ENCODE data around the gene AOC2.

Gene AOC2

GRCh38 chr17:42844271-42844670 is at the start of gene AOC2:
Gene AOC2 (plus strand): TSS chr17:42844580. CDS start chr17:42844627, 47 bp downstream.
- DNase-seq, result no peak

DNA sequence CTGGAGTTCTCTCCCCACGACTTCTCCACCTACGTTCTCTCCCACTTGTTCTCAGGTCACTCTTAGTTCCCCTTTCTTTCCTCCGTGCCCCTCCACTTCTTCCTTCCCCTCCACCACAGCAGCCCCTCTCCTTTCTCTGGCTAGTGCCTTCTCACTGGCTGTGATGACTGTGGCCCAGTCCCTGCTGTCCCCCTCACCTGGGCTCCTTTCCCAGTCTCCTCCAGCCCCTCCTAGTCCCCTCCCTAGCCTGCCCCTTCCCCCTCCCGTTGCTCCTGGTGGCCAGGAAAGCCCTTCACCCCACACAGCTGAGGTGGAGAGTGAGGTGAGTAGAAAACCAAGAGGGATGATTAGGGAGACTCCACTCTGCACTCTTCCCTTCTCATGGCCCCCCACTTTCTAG is 49.3 kb upstream of the AOC2 start:
- DNase-seq, result no peak

DNA sequence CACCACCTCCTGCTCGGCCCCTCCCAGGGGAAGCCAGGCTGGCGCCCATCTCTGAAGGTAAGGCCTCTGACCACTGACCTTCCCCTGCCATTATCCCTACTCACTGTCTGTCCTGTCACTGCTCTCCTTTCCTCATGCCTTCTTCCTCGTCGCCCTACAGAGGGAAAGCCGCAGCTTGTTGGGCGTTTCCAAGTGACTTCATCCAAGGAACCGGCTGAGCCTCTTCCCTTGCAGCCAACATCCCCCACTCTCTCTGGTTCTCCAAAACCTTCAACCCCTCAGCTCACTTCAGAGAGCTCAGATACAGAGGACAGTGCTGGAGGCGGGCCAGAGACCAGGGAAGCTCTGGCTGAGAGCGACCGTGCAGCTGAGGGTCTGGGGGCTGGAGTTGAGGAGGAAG is 48.9 kb upstream of the AOC2 start:
- DNase-seq, result no peak

DNA sequence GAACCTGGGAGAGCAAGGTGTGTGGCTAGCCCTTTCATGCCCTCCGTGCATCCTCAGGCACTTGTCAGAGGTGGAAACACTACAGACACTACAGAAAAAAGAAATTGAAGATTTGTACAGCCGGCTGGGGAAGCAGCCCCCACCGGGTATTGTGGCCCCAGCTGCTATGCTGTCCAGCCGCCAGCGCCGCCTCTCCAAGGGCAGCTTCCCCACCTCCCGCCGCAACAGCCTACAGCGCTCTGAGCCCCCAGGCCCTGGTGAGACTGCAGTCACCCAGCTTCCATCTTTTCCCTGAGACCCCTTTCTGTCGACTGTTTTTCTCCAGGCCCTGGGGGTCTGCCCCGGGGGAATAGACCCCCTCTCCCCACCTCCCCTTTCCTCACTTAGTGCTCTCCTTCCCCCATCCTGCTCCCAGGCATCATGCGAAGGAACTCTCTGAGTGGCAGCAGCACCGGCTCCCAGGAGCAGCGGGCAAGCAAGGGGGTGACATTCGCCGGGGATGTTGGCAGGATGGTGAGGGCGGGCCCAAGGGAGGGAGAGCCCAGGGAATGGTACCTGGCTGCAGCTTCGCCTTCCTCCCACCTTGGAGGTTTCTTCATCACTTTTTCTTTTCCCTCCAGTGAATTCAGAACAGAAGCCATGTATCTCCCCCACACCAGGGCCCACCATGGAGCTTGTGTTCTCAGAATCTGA is 48.2 kb upstream of the AOC2 start:
- DNase-seq, result no peak

DNA sequence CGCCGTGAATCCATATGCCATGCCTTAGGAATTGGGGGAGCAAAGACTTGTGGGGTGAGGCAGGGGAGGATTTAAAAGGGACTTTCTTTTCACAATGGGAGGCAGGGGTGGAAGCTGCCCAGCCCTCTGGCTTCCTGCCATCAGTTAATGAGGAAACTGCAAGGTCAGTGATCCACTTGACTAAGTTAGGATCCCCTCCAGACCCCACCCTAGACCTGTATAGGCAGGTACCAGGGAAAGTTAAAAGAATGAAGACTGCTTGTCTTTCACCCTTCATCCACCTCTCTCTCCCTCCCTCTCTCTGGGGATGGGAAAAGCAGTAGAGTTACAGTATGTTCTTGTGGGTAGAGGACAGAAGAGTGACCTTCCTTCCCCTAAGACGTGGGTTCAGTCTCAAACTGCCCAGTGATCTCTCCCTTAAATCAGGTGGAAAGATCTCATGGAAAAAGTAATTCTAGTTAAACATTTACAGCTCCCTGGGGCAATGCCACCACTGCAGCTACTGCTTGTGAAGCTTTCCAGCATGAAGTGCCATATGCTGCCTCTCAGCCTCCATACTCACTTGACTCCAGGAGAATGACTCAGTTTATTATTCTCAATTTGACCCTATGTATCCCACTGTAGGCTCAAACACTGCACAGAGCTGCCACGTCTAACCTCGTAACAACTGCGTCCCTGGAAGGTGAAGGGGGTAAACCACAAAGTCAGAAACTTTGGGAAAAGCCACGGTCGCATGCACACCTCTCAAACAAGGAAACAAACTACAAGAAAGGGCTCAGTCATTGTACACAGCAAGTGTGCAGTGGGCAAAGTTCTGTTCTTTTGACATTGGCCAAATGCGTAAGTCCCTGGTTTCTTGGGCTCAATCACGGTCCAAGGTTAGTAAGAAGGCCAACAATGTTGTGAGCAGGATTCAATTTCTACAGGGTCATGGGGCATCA is 47.0 kb upstream of the AOC2 start:
- DNase-seq, result no peak

GRCh38 chr17:42798011-42798382 is 46.4 kb upstream of the AOC2 start:
- no peak for DNase-seq

DNA sequence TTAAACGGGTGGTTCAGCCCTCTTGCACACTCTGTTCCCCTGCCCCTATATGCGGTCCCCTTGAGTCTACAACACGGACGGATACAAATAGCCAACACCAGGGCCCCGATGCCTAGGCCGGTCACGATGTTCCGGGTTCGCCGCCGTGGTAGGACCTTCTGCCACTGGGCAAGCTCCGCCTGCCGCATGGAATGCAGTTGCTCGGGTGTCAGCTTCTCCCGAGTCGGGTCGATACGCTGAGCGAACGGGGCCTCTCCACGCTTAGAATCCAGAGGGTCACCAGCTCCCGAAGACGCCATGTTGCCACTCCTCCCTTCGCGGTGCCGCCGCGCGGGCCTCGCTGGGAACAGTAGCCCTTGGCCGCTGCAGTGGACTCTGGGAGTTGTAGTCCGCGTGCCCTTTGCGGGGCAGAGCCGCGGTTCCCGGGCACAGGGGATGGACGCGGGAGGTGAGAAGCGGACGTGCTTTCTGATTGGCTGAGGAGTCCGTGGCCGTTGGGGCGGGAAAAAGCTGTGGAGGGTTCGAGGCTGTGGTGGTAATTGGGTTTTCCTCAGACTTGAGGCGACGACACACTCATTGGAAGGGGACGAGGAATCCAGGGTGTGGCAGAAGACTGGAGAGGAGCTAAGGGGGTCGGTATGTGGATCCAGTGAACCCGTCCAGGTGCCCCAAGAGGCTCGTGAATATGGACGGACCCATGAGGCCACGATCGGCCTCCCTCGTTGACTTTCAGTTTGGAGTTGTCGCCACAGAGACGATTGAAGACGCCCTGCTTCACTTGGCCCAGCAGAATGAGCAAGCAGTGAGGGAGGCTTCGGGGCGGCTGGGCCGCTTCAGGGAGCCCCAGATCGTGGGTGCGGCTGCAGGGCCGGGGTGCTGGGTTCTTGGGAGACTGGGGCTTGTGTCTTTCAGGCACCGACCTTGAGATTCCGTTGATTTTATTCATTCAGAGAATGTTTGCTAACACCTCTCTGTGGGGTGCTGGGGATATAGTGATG is 45.7 kb upstream of the AOC2 start, which contains the start of the genes CNTD1 and COA3:
CNTD1 (plus strand) TSS at position 479 of the 998 bp plus-strand sequence; CDS start at position 686, 207 bp downstream.
COA3 (minus strand) TSS at position 322 of the 998 bp plus-strand sequence; CDS start at position 299, 23 bp downstream.
- peak; percentile 70 for DNase-seq

DNA sequence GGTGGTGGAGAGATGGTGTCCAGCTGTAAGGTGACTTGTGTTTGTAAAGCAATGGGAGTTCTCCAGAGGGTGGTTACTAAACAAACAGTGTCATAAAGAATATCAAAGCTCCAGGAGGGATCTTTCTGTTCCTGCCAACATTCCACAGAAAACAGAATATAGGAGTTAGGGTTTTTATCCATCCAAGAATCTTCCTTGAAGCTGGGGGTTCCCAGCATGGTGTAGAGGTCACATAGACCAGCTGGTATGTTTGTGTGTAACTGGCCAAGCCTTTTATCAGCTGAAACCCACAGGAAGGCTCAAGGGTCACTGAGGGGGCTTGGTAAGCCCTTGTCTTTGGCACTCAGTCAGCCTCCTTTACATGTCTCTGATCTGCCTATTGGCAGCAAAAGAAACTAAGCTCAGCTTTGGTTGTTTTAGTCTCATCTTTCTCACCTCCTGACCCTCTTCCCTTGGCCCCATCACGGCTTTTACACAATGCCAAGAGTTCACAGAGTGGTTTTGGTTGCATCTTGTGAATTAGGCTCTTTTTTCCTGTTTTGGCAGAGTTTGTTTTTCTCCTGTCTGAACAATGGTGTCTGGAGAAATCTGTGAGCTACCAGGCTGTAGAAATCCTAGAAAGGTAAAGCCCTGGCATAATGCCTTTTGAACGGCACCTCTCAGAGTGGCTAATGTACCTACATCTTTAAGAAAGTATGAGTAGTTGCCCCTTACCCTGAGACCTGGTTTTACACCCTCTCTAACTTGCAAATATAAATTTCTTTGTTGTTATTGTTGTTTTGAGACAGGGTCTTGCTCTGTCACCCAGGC is 41.1 kb upstream of the AOC2 start:
- DNase-seq, result no peak

GRCh38 chr17:42804918-42805367 is 39.4 kb upstream of the AOC2 start:
- no peak for DNase-seq

DNA sequence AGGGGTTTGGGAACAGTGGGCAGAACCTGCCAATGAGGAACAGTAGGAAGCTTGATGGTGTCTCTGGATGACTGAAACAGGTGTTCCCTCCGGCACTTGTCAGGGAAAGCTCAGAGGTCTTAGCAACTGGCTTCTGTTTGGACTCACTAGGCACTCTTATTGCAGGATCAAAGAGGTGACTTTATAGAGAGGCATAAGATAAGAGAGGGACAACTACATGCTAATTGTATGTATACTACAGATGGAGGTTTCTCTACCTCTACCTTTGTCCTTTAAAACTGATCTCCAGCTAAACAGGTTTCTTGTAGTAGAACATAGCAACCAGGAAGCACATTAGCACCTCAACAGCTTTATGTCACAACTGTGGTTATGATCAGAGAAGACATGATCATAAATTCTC is 38.1 kb upstream of the AOC2 start:
- DNase-seq, result no peak

DNA sequence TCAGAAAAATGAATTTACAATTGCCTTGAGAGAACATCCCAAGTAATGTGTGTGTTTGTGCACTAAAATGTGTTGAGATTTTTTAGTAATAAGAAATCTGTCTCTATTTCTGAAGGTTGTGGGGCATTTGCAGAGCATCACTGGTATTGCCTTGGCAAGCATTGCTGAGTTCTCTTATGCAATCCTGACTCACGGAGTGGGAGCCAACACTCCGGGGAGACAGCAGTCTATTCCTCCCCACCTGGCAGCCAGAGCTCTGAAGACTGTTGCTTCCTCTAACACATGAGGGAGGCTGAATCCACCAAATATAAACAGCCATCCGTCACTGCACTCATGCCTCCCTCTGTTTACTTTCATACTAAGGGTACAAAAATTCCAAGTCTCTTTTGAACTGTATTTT is 35.1 kb upstream of the AOC2 start:
- DNase-seq, result no peak

DNA sequence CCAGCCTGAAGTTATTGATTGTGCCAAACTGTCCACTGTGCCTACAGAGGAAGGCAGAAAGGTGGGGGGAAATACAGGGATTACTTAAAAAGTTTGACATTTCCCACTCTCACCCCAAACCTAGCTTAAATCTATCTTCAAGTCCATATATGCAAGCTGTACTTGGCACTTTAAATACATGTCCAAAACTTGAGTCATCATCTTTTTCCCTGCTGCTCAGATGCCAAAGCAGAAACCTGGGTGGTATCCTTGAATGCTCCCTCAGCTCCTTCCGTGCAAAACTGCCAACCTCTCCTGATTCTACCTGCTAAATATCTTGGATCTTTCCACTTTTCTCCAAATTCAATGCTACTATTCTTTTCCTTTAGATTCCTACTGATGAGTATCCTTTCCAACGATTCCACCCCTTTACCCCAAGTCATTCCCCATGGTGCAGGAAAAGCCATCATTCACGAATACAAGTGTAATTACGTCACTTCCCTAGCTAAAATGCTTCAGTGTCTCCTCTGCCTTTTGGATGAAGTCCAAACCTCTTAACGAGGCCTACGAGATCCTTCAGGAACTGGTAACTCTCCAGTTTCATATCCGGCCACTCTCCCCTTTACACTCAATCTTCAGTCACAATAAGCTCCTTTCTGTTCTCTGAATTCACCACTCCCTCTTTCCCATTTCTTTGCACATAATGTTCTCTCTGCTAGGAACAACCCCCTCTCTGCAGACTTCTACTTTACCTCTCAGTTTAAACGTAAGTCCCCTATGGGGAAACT is 29.6 kb upstream of the AOC2 start:
- DNase-seq, result no peak

- DNase-seq, result no peak
Observed at GRCh38 chr17:42817866-42818265, 26.5 kb upstream of the AOC2 start.

DNA sequence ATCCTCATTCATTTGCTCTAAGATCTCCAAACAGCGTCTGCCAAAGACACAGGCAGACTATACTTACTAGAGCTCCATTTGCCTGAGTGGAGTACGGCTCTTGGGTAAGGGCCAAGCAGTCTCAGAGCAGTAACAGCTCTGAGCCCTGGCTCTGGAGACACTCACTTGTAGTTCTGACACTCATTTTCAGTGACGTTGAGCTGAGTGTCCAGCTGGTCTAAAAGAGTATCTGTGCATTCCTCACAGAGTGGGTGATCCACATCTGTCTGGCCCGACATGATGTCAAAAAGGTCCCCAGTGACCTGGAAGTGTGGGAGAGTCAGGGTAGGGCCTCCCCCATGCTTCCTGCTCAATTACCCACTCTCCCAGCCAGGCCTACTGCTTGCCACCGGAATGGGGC is 26.0 kb upstream of the AOC2 start:
- no peak for DNase-seq

DNA sequence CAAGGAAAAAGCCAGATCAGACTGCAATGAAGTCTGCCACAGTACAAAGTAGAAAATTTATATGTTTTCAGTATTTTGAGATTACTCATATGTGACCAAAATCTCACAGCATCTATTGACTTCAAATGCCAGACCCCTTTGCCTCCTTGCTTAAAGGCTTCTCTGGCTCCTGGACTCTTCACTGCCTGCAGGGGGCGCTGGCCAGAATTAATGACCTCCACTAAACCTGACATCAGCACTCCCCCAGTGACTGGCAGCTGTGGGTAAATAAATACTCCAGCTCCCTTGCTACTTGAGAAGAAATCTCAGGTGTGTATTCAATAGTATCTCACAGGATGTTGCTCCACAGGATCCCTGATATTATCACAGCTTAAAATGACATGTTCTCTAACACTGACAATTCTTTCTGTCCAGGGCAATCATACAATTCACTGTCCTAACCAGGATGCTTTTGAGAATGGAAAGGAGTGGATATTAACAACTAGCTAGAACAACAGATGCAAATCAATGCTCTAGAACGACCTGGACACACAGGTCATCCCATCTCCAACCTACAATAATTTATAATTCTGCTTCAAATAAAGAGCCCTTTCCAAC is 24.3 kb upstream of the AOC2 start:
- DNase-seq, result peak; percentile 16

GRCh38 chr17:42821176-42821575 is 23.2 kb upstream of the AOC2 start:
- DNase-seq, result no peak

DNA sequence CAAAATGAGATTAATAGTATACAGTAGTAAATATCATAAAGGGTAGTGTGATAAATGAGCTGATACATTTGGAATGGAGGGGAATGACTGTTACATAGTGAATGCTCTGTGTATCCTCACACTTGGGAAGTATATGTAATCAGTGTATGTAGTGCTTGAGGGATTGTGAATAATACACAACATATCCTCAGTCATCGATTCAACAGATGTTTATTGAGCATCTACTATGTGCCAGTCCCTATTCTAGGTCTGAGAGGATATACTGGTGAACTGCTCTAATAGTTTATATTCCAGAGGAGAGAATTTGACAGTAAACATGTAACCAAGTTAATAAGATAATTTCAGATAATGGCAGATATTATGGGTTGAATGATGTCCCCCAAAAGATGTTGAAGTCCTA is 16.9 kb upstream of the AOC2 start:
- no peak for DNase-seq

GRCh38 chr17:42830971-42831370 is 13.4 kb upstream of the AOC2 start:
- no peak for DNase-seq

- DNase-seq, result no peak
Observed at GRCh38 chr17:42832213-42832933, 12.0 kb upstream of the AOC2 start.

Data from NCI-H526 treated with DMSO at 0.1 percent for 48 hours (cell line).